Ishikawa (cell line): ENCODE data around the gene MAST4.

Experiments
- CEBPB ChIP-seq: IDR thresholded peaks from 2 replicates; pipeline ENCODE4 v1.6.1; 2012
- CREB1 ChIP-seq: IDR thresholded peaks from 2 replicates; pipeline ENCODE4 v1.6.1; 2012; ENCODE audit warnings: low read depth
- EGR1 ChIP-seq: IDR thresholded peaks from 2 replicates; pipeline ENCODE4 v1.6.1; 2012
- EP300 ChIP-seq: IDR thresholded peaks from 2 replicates; pipeline ENCODE4 v1.6.1; 2012; ENCODE audit warnings: borderline replicate concordance
- FOXM1 ChIP-seq: IDR thresholded peaks from 2 replicates; pipeline ENCODE4 v1.6.1; 2012; ENCODE audit warnings: low read depth, borderline replicate concordance
- NFIC ChIP-seq: IDR thresholded peaks from 2 replicates; pipeline ENCODE4 v1.6.1; 2012
- RAD21 ChIP-seq: IDR thresholded peaks from 2 replicates; pipeline ENCODE4 v1.6.1; 2012; ENCODE audit warnings: low read depth
- TAF1 ChIP-seq: IDR thresholded peaks from 2 replicates; pipeline ENCODE4 v1.6.1; 2012; ENCODE audit warnings: low read depth, mild to moderate bottlenecking
- TCF12 ChIP-seq: IDR thresholded peaks from 2 replicates; pipeline ENCODE4 v1.6.1; 2012; ENCODE audit warnings: low read depth
- TEAD4 ChIP-seq: IDR thresholded peaks from 2 replicates; pipeline ENCODE4 v1.6.1; 2012
- YY1 ChIP-seq: IDR thresholded peaks from 2 replicates; pipeline ENCODE4 v1.6.1; 2012; ENCODE audit warnings: low read depth
- ZBTB7A ChIP-seq: IDR thresholded peaks from 2 replicates; pipeline ENCODE4 v1.6.1; 2012; ENCODE audit warnings: low read depth
- TF ChIP-seq, protein P1 (sequence below): IDR thresholded peaks from 2 replicates; pipeline ENCODE4 v1.6.1; 2012
- TF ChIP-seq, protein P2 (sequence below): IDR thresholded peaks from 2 replicates; pipeline ENCODE4 v1.6.1; 2012
- TF ChIP-seq, protein P3 (sequence below): IDR thresholded peaks from 2 replicates; pipeline ENCODE4 v1.6.1; 2012; ENCODE audit warnings: low read depth, mild to moderate bottlenecking

The MAST4 gene

DNA sequence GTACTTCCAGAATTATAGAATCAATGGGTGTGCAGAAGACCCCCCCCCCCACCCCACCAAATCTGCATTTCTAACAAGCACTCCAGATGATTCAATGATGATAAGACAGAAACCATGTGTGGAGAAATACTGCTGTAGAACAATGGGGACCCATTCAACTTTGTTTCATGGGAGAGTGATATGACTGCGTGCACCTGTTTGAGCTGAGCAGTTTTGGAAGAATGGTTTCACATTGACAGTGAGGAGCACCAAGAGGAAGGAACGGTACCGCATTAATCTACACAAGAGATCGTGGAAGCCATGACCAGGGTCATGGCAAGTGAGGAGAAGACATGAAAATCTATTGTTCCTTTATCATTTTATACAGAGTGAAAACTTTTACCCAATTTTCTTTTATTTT, 397.7 kb downstream of the MAST4 start:
- no peak for TF ChIP-seq EGR1
- no peak for TF ChIP-seq ZBTB7A
- TF ChIP-seq CEBPB, result no peak
- TF ChIP-seq, protein P1, sequence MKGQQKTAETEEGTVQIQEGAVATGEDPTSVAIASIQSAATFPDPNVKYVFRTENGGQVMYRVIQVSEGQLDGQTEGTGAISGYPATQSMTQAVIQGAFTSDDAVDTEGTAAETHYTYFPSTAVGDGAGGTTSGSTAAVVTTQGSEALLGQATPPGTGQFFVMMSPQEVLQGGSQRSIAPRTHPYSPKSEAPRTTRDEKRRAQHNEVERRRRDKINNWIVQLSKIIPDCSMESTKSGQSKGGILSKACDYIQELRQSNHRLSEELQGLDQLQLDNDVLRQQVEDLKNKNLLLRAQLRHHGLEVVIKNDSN, result no peak

DNA sequence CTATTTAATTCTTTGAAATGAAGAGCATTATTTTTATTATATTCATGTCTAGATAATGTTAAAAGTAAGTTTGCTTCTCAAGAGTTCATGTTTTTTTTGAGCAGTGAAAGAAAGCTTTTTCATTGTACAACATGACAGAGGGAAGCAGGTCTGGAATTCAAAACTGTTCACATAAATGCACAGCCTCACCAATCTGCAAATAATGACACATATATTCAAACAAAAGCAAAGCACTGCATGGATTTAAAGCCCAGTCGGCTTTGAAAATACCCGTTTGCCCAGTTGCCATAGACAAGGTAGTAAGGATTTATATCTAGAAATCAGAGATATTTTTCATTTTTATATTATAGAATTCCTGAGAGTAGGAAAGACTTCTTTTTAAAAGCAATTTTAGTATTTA, 398.6 kb downstream of the MAST4 start:
- TF ChIP-seq, protein P2, sequence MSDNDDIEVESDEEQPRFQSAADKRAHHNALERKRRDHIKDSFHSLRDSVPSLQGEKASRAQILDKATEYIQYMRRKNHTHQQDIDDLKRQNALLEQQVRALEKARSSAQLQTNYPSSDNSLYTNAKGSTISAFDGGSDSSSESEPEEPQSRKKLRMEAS, result no peak
- no peak for TF ChIP-seq TEAD4
- no peak for TF ChIP-seq YY1
- no peak for TF ChIP-seq RAD21

DNA sequence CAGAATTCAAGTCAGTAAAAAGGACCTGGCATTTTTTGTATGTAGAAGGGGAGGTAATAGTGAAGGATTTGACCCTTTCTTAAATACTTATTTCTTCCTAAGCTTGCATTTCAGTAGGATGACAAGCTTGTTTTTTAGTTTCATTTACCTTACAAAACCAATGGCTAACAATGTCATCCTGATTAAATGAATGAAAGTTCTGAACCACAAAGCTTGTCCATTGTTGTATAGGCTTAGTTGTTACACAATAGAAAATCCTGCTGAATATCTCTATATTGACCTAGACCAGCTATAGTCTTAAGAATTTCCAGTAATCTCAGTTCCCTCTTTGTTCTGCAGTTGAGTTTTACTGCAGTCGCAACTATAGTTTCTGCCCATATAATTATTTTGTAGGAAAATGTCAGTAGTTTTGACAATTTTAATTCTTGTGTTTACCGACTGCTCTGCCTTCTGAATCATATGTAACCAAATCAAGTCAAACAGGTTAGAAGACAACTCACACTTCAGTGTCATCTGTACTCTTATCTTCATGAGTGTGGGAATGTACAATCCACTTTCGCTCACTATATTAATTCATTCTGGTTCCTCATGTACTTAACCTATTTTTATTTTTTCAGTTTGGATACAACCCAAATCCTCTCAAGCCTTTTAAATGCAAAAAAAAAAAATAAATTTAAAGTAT, 404.7 kb downstream of the MAST4 start:
- TF ChIP-seq EGR1, result no peak
- no peak for TF ChIP-seq TEAD4
- TF ChIP-seq, protein P1, result no peak
- no peak for TF ChIP-seq NFIC

DNA sequence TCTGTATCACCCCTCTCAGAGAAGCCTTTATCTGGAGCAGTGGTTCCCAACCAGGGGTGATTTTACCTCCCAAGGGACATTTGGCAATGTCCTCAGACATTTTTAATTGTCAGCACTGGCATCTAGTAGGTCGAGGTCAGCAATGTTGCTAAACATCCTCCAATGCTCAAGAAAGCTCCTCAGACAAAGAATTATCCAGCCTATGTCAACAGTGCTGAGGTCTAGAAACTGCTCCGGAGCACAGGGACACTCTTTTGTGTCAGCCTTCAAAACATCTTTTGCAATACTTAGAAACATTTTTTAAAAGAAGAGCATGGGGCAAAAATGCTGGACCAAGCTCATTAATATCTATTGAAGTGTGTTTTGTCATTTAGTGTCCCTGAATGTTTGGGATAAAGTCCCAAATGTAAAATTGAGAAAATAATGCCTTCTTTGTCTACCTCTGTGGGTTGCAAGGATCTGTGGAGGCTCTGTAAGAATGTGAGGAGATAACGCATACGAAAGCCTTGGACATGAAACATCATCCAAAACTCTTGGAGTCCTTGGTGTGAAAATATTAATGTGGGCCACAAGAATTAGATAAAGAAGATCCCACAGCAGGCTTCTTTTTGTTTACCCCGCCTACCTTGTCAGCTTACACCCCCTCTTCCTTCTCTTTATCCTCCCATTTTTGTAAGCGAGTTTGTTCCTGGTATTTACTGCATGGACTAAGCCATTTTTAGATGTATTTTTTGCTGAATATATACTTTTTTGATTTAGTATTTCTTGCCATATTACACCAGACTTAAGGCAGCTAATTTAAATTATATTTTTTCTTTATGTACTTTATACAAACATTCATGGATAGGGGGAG, 406.9 kb downstream of the MAST4 start:
- no peak for TF ChIP-seq TEAD4
- TF ChIP-seq, protein P3, sequence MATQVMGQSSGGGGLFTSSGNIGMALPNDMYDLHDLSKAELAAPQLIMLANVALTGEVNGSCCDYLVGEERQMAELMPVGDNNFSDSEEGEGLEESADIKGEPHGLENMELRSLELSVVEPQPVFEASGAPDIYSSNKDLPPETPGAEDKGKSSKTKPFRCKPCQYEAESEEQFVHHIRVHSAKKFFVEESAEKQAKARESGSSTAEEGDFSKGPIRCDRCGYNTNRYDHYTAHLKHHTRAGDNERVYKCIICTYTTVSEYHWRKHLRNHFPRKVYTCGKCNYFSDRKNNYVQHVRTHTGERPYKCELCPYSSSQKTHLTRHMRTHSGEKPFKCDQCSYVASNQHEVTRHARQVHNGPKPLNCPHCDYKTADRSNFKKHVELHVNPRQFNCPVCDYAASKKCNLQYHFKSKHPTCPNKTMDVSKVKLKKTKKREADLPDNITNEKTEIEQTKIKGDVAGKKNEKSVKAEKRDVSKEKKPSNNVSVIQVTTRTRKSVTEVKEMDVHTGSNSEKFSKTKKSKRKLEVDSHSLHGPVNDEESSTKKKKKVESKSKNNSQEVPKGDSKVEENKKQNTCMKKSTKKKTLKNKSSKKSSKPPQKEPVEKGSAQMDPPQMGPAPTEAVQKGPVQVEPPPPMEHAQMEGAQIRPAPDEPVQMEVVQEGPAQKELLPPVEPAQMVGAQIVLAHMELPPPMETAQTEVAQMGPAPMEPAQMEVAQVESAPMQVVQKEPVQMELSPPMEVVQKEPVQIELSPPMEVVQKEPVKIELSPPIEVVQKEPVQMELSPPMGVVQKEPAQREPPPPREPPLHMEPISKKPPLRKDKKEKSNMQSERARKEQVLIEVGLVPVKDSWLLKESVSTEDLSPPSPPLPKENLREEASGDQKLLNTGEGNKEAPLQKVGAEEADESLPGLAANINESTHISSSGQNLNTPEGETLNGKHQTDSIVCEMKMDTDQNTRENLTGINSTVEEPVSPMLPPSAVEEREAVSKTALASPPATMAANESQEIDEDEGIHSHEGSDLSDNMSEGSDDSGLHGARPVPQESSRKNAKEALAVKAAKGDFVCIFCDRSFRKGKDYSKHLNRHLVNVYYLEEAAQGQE, result no peak
- TF ChIP-seq EGR1, result no peak

DNA sequence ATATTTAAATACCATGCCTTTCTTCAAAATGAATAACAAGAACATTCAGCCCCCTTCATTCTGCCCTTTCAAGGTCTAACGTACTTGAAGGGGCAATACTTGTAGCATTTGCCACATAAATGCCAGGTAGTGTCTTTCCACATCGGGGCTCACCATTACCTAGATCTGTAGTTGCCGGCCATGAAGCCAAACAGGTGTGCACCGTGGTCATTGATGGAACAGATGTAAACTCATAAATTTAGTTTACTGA, 407.4 kb downstream of the MAST4 start:
- no peak for TF ChIP-seq FOXM1
- no peak for TF ChIP-seq RAD21
- no peak for TF ChIP-seq TAF1
- TF ChIP-seq TCF12, result no peak

DNA sequence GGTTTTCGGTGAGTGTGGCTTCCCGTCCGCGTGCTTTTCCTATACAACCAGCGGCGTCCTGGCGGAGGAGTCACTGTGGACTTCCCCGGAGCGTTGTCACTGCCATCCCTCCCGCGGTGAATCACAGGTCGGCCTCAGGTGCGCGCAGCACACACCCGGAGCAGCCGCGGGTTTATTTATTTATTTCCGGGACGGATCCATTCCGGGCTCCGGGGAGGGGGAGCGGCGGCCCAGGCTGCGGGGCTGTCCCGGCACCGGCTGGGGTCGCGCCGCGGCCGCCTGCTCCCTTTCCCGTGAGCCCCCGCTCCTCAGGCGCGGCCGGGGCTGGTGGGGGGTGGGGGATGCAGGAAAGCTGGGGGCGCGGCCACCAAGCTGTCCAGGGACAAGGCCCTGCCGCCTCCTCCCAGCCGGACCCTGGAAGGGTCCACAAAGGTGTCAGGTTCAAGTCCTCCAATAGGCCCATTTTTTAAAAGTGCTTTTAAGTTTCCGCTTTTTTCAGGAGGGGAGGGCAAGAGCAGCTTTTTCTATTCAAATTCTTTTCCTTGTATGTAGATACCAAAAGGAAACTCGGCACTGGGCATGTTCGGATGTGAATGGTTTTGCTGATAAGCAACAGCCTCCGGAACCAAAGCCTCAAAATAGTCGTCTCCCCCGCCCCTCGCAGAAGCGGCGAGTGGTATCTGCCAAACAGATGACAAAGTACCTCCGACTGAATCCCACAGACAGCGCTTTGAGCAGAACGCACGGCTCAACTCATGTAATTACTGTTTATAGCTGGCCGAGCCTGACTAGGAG, 407.9 kb downstream of the MAST4 start:
- TF ChIP-seq, protein P3, result no peak
- peak; percentile 56; the same call in 1 of the 2 replicates for TF ChIP-seq ZBTB7A
- no peak for TF ChIP-seq NFIC
- TF ChIP-seq TAF1, result peak; percentile 48
- TF ChIP-seq, protein P2, result peak; percentile 65
- no peak for TF ChIP-seq CREB1
- no peak for TF ChIP-seq CEBPB
- no peak; the same call in 1 of the 2 replicates for TF ChIP-seq TCF12
- TF ChIP-seq, protein P1, result no peak
- no peak; the same call in 1 of the 2 replicates for TF ChIP-seq FOXM1
- no peak for TF ChIP-seq YY1
- no peak for TF ChIP-seq EGR1
- TF ChIP-seq TEAD4, result 0 out of 2 replicates have a peak, but pooled peaks have one; percentile 21
- TF ChIP-seq EP300, result no peak
- TF ChIP-seq RAD21, result no peak
